GM21360 (cell line): ENCODE measurements around the gene CDK2AP2.
A peak's percentile ranks its signal among the peaks of the same experiment; 100 is the strongest.
"Not testable (repeated sequence)": the region's sequence is repeated elsewhere in the genome, so short reads cannot be mapped to it uniquely, and the experiment has no call there.

Experiments
- ATAC-seq: cut with Tn5 transposase; IDR thresholded peaks from one replicate; pipeline ENCODE4 v1.9.1; 2021; ENCODE audit warnings: mild to moderate bottlenecking, moderate library complexity; ENCODE audit not compliant: unreplicated experiment

Gene CDK2AP2

GRCh38 chr11:67524480-67524808, 16.5 kb upstream of the CDK2AP2 start:
- no peak for ATAC-seq

GRCh38 chr11:67523556-67524479, 15.9 kb upstream of the CDK2AP2 start:
- no peak for ATAC-seq

GRCh38 chr11:67522844-67523555, 15.0 kb upstream of the CDK2AP2 start, which contains the start of gene CABP2:
Gene CABP2 (minus strand): TSS chr11:67523446. CDS start chr11:67523326, 120 bp downstream.
- ATAC-seq, result no peak

GRCh38 chr11:67522338-67522737, 14.4 kb upstream of the CDK2AP2 start:
- no peak for ATAC-seq

- ATAC-seq, result no peak
These were observed 14.0 kb upstream of the CDK2AP2 start for GRCh38 chr11:67521924-67522323.

- no peak for ATAC-seq
These were observed 13.2 kb upstream of the CDK2AP2 start for GRCh38 chr11:67520856-67521824.

- no peak for ATAC-seq
These were observed 11.8 kb upstream of the CDK2AP2 start for GRCh38 chr11:67519726-67520125.

GRCh38 chr11:67517784-67518552, 10.0 kb upstream of the CDK2AP2 start:
- no peak for ATAC-seq

- no peak for ATAC-seq
These were observed 8.8 kb upstream of the CDK2AP2 start for GRCh38 chr11:67516806-67517205.

GRCh38 chr11:67514116-67514515, 6.2 kb upstream of the CDK2AP2 start:
- ATAC-seq, result no peak

GRCh38 chr11:67511558-67511957, 3.6 kb upstream of the CDK2AP2 start:
- not testable (repeated sequence) for ATAC-seq

- ATAC-seq, result no peak
These were observed 2.0 kb upstream of the CDK2AP2 start for GRCh38 chr11:67510023-67510345.

GRCh38 chr11:67508486-67509121, 642 bp upstream of the CDK2AP2 start:
- peak; percentile 33 for ATAC-seq

- ATAC-seq, result no peak
These were observed 609 bp downstream of the CDK2AP2 start for GRCh38 chr11:67507242-67507863.

- ATAC-seq, result no peak
These were observed 1.4 kb downstream of the CDK2AP2 start for GRCh38 chr11:67506426-67507051.

GRCh38 chr11:67505605-67506396, 2.2 kb downstream of the CDK2AP2 start:
- peak; percentile 23 for ATAC-seq

GRCh38 chr11:67504950-67505581, 2.9 kb downstream of the CDK2AP2 start, which contains the start of gene PITPNM1:
Gene PITPNM1 (minus strand): TSS chr11:67505363. CDS start chr11:67504180, 1,183 bp downstream.
- no peak for ATAC-seq
